Thyroid gland (tissue), 4 donors: ENCODE data around the gene TRAF3IP3. TPM values are rescaled to one million over a fixed set of nuclear protein-coding genes. Genes with fewer than 3 reads are reported as not detected.

Experiments
- DNase-seq, 2 donors: peaks; one replicate each; pipeline ENCODE4 v3.0.0-alpha.2; 2019
- H3K27ac ChIP-seq, 3 donors: fragments of 200-600 bp; sonication (generic); 1 replicate in 2 of 3; 2 replicates in 1 of 3; pipeline ENCODE4 v1.5.1; 2016 to 2019; ENCODE audit warnings: mild to moderate bottlenecking in 1 of 3, moderate library complexity in 1 of 3
- H3K27me3 ChIP-seq: fragments of 200-600 bp; sonication (generic); one replicate; pipeline ENCODE4 v1.5.1; 2019
- H3K36me3 ChIP-seq, 2 donors: fragments of 200-600 bp; sonication (generic); one replicate each; pipeline ENCODE4 v1.5.1; 2016 to 2019
- H3K4me1 ChIP-seq, 2 donors: fragments of 200-600 bp; sonication (generic); one replicate each; pipeline ENCODE4 v1.5.1; 2017 to 2019
- H3K4me3 ChIP-seq, 3 donors: fragments of 200-600 bp; sonication (generic); replicated peaks in 1 of 3; 1 replicate in 2 of 3; 2 replicates in 1 of 3; pipeline ENCODE4 v1.5.1; 2016; ENCODE audit warnings: mild to moderate bottlenecking in 1 of 3
- H3K9me3 ChIP-seq: fragments of 200-600 bp; sonication (generic); one replicate; pipeline ENCODE4 v1.5.1; 2017
- POLR2A ChIP-seq, 2 donors: fragments of 450-650 bp; IDR thresholded peaks; one replicate each; pipeline ENCODE4 v1.6.1; 2017; ENCODE audit warnings: antibody characterized with exemption in 2 of 2, mild to moderate bottlenecking in 2 of 2, moderate library complexity in 1 of 2
- WGBS, 2 donors: methylation state at CpG; one replicate each; pipeline ENCODE4 v1.1.5; 2017; 5-methylcytosine and 5-hydroxymethylcytosine counted together
- intact Hi-C: fragments of 100-400 bp; cut with DNase I; formaldehyde crosslinking; loops from one replicate; pipeline ENCODE4 v1.15.1; 2023
- total RNA-seq, 4 donors: library from RNA; depleted of rRNA; stranded (reverse); fragments of >200 nt; gene quantifications; one replicate each; pipeline ENCODE4 v1.2.3, GENCODE V29; 2016
- TF ChIP-seq, protein P1 (sequence below), 6 experiments: fragments of 200-600 bp in 3 of 6; fragments of 450-650 bp in 3 of 6; sonication (generic) in 3 of 6; IDR thresholded peaks; one replicate each; pipeline ENCODE4 v1.5.1; 2016 to 2019; ENCODE audit warnings: antibody characterized with exemption in 6 of 6, mild to moderate bottlenecking in 2 of 6, inconsistent platforms in 1 of 6, moderate library complexity in 1 of 6

The TRAF3IP3 gene
- total RNA-seq, 4 donors from 2014 or later: 0.93 to 2.8 (median 2.3) TPM

DNA sequence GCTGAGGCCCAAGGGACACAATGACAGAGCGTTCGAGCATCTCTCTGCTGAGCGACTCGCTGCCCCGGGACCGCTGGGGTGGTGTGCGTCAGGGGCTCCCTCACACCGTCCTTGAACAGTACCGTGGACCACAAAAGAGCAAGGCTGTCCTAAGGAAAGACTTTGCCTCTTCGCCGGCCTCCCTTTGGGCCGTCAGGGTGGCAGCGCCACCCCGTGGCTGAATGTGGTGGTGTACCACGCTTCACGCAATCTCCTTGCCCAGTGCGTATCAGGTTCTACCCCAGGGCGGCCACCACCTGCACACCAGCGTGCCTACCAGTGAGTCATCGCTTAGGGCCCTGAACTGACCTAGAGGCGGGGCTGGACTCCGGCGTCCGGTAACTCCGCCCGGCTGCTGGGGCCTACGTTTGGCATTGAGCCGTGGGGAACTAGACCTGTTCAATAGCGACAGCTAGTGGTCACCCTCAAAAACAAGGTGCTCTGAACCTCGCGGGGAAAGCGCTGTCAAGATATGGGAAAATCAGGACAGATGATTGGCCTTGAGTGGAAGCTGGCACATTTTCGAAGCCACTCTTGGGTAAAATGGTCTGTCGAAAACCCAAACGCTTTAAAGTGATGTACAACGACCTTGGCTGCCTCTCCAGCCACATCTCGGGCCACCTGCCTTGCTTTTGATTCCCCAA, 8.1 kb upstream of the TRAF3IP3 start:
- Histone ChIP-seq H3K4me3 (no peak overlapping the region), H3K27me3 (no peaks in the 10 kb centered on the region), H3K36me3 (no peaks in the 10 kb centered on the region), H3K4me1 (peaks cover 0 to 6% of the 10 kb centered on the region in 2 donors), H3K27ac (peak overlapping the region in 1 of 3 donors; percentile 45), H3K9me3 (no peaks in the 10 kb centered on the region)
- 17 to 27% methylated on average over 12 to 24 of the region's 37 CpGs for WGBS, 2 donors
- DNase-seq: peak; percentile 91 to 95
- intact Hi-C loops: no loop called here
- TF ChIP-seq POLR2A (IDR thresholded peaks at IDR 0.05): no peak
- TF ChIP-seq, protein P1, sequence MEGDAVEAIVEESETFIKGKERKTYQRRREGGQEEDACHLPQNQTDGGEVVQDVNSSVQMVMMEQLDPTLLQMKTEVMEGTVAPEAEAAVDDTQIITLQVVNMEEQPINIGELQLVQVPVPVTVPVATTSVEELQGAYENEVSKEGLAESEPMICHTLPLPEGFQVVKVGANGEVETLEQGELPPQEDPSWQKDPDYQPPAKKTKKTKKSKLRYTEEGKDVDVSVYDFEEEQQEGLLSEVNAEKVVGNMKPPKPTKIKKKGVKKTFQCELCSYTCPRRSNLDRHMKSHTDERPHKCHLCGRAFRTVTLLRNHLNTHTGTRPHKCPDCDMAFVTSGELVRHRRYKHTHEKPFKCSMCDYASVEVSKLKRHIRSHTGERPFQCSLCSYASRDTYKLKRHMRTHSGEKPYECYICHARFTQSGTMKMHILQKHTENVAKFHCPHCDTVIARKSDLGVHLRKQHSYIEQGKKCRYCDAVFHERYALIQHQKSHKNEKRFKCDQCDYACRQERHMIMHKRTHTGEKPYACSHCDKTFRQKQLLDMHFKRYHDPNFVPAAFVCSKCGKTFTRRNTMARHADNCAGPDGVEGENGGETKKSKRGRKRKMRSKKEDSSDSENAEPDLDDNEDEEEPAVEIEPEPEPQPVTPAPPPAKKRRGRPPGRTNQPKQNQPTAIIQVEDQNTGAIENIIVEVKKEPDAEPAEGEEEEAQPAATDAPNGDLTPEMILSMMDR (IDR thresholded peaks at IDR 0.05): peak; percentile 68 to 93 (median 83)

DNA sequence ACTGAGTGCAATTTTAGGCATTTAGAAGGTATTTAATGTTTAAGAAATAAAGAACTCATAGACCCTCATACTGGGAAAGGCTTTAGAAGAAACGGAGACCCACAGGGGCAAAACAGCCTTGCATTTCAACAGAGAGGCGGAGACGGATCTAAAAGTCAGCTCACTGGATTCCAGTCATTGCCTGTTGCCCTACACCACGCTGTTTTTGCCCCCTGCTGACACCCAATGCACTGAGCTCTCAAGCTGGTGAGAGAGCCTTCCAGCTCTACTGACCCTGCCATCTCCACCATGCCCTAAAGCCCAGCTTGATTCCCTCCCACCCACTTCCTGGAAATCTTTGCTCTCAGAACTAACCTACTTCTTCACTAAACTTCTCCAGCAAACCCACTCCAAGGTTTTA, 7.2 kb upstream of the TRAF3IP3 start:
- Histone ChIP-seq H3K9me3 (no peaks in the 10 kb centered on the region), H3K27me3 (no peaks in the 10 kb centered on the region), H3K36me3 (no peaks in the 10 kb centered on the region), H3K4me3 (no peak overlapping the region), H3K4me1 (peaks cover 0 to 6% of the 10 kb centered on the region in 2 donors), H3K27ac (no peak overlapping the region)
- 76 to 79% methylated on average over 4 of the region's 4 CpGs for WGBS, 2 donors
- DNase-seq: no peak
- intact Hi-C loops: no loop called here
- TF ChIP-seq POLR2A (IDR thresholded peaks at IDR 0.05): no peak
- TF ChIP-seq, protein P1 (IDR thresholded peaks at IDR 0.05): no peak

DNA sequence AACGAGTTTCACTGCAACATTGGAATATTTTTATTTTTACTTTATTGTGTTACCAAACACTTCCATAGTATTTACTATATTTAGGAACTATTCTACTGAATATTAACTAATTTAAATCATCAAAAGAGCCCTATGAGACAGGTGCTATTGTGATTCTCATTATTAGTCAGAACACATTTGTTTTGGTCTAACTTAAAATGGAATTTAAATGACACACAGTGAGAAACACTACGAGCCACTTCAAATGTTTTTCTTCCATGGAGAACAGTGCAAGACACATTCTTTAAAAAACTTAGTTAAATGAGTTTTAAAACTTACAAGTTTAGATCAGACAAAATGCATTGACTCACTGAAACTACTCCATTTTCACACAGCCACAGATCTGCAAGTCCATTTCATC, 6.6 kb upstream of the TRAF3IP3 start:
- Histone ChIP-seq H3K27ac (no peak overlapping the region), H3K4me1 (peaks cover 0 to 6% of the 10 kb centered on the region in 2 donors), H3K4me3 (no peak overlapping the region), H3K9me3 (no peaks in the 10 kb centered on the region), H3K36me3 (no peaks in the 10 kb centered on the region), H3K27me3 (no peaks in the 10 kb centered on the region)
- TF ChIP-seq, protein P1 (IDR thresholded peaks at IDR 0.05): no peak
- TF ChIP-seq POLR2A (IDR thresholded peaks at IDR 0.05): no peak
- DNase-seq: no peak
- 63 to 68% methylated on average over 2 of the region's 2 CpGs for WGBS, 2 donors
- intact Hi-C loops: no loop called here

DNA sequence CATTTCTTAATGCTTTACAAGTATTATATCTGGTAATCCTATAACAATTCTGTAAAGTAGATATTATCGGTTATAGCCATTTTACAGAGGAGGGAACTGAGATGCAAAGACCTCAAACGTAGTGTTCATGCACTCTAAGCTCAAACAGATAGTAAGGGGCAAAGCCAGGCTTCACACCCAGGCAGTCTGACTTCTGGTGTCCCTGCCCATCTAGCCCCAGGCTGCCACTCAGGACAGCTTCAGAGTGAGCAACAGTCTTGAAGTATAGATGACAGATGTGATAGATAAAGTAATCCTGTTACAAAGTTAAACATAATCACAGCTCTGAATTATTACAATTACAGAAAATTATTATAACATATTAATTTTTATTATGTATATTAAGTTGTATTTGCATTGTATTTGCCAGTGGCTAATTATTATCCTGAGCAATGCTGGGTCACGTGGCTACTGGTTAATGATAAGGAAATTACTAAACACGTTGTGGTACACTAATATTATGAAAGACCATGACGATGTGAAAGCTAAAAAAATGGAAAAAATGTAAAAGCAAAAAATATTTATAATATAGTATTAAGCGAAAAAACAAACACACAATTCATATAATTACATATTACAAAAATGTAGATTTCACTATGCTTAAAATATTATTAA, 6.1 kb upstream of the TRAF3IP3 start:
- WGBS, 2 donors: 81 to 88% methylated on average over 6 of the region's 6 CpGs

More for the DNA sequence above, 6.1 kb upstream of the TRAF3IP3 start:
- TF ChIP-seq, protein P1 (IDR thresholded peaks at IDR 0.05): no peak
- TF ChIP-seq POLR2A (IDR thresholded peaks at IDR 0.05): no peak
- no peak for DNase-seq
- H3K9me3 ChIP-seq: no peaks in the 10 kb centered on the region
- H3K36me3 ChIP-seq: no peaks in the 10 kb centered on the region
- intact Hi-C loops: no loop called here
- peaks cover 0 to 6% of the 10 kb centered on the region in 2 donors for H3K4me1 ChIP-seq
- H3K4me3 ChIP-seq: no peak overlapping the region
- H3K27me3 ChIP-seq: no peaks in the 10 kb centered on the region
- H3K27ac ChIP-seq: no peak overlapping the region
